GM18907 (cell line): ENCODE results near the gene ABCC4.

ENCODE experiments used
- ATAC-seq: cut with Tn5 transposase; IDR thresholded peaks from one replicate; pipeline ENCODE4 v1.9.1; 2021; ENCODE audit warnings: mild to moderate bottlenecking, moderate library complexity; ENCODE audit not compliant: unreplicated experiment

The ABCC4 gene, protein sequence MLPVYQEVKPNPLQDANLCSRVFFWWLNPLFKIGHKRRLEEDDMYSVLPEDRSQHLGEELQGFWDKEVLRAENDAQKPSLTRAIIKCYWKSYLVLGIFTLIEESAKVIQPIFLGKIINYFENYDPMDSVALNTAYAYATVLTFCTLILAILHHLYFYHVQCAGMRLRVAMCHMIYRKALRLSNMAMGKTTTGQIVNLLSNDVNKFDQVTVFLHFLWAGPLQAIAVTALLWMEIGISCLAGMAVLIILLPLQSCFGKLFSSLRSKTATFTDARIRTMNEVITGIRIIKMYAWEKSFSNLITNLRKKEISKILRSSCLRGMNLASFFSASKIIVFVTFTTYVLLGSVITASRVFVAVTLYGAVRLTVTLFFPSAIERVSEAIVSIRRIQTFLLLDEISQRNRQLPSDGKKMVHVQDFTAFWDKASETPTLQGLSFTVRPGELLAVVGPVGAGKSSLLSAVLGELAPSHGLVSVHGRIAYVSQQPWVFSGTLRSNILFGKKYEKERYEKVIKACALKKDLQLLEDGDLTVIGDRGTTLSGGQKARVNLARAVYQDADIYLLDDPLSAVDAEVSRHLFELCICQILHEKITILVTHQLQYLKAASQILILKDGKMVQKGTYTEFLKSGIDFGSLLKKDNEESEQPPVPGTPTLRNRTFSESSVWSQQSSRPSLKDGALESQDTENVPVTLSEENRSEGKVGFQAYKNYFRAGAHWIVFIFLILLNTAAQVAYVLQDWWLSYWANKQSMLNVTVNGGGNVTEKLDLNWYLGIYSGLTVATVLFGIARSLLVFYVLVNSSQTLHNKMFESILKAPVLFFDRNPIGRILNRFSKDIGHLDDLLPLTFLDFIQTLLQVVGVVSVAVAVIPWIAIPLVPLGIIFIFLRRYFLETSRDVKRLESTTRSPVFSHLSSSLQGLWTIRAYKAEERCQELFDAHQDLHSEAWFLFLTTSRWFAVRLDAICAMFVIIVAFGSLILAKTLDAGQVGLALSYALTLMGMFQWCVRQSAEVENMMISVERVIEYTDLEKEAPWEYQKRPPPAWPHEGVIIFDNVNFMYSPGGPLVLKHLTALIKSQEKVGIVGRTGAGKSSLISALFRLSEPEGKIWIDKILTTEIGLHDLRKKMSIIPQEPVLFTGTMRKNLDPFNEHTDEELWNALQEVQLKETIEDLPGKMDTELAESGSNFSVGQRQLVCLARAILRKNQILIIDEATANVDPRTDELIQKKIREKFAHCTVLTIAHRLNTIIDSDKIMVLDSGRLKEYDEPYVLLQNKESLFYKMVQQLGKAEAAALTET (N-terminal part only)

GRCh38 chr13:95301183-95301967 lies at the start of gene ABCC4:
Gene ABCC4, minus strand, starts transcription at chr13:95301451. Its CDS starts 137 bp downstream, at chr13:95301314.
- peak; percentile 86 for ATAC-seq

- no peak for ATAC-seq
These were observed 48.0 kb upstream of the ABCC4 start for GRCh38 chr13:95349267-95349666.

DNA sequence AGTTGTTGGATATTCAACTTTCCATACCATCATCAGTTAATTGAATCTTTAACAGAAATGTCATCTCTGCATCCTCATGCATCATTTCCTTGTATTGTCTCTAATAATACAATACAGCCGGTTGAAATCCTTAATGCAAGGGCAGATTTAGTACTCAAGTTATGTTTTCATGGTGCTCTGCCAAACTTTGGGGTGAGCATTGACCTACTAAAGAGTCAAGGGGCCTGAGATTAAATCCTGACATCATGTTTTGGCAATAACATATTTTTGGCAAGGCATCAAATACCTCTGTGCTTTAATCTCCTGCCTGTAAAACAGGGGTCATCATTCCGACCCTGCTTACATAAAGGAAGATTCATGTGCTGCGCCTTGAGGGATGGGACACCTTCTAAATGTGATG lies 42.7 kb upstream of the ABCC4 start:
- ATAC-seq, result no peak

DNA sequence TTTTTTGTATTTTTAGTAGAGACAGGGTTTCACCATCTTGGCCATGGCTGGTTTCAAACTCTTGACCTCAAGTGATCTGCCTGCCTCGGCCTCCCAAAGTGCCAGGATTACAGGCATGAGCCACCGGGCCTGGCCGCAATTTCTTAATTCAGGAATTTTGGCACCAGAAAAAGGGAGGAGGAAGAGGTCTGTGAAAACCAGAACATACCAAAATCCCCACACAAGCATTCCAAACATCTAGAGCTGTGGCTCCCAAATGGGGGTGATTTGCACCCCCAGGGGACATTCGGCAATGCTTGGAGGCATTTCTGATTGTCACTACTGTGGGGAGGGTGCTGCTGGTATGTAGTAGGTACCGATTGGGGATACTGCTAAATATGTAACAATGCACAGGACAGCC lies 40.2 kb upstream of the ABCC4 start:
- no peak for ATAC-seq

DNA sequence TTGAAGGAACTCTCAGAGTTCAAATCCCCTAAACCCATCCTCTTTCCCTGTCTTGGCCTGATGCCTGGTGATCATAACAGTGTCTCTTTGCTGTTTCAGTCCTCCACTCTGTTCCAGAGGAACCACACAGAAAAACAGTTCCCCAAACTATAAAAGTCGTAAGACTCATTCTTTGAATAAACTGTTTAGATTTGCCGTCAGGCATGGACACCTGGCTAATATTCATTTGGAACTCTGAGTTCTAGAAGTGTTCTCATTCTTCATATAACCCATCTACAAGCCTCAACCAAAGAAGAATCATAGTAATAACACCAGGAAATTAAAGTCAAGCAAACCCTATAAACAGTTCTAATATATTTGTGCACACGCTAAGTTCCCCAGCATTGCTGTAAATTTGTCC lies 37.7 kb upstream of the ABCC4 start:
- ATAC-seq, result no peak

- ATAC-seq, result no peak
These were observed 36.3 kb upstream of the ABCC4 start for GRCh38 chr13:95337597-95337996.

- no peak for ATAC-seq
These were observed 34.4 kb upstream of the ABCC4 start for GRCh38 chr13:95335667-95336066.

GRCh38 chr13:95328386-95328785 lies 27.1 kb upstream of the ABCC4 start:
- no peak for ATAC-seq

GRCh38 chr13:95327190-95327589 lies 25.9 kb upstream of the ABCC4 start:
- ATAC-seq, result no peak

DNA sequence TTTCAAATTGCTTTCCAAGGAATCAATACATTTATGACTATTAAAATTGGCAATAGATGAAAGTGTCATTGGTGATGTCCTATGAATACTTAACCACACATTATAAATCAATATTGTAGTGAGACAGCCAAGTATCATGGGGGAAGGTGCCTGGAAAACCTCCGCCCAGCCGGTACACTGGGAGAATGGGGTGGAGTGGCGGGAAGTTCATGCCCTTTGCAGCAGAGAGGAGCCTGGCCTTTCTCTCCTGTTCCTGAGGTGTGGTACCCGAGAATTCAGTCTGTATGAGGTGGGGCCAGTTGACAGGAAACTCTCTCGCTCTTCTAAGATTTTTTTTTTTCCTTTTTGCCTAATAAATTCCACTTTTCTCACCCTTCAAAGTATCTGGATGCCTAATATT lies 25.4 kb upstream of the ABCC4 start:
- no peak for ATAC-seq

- no peak for ATAC-seq
These were observed 24.2 kb upstream of the ABCC4 start for GRCh38 chr13:95325485-95325884.

DNA sequence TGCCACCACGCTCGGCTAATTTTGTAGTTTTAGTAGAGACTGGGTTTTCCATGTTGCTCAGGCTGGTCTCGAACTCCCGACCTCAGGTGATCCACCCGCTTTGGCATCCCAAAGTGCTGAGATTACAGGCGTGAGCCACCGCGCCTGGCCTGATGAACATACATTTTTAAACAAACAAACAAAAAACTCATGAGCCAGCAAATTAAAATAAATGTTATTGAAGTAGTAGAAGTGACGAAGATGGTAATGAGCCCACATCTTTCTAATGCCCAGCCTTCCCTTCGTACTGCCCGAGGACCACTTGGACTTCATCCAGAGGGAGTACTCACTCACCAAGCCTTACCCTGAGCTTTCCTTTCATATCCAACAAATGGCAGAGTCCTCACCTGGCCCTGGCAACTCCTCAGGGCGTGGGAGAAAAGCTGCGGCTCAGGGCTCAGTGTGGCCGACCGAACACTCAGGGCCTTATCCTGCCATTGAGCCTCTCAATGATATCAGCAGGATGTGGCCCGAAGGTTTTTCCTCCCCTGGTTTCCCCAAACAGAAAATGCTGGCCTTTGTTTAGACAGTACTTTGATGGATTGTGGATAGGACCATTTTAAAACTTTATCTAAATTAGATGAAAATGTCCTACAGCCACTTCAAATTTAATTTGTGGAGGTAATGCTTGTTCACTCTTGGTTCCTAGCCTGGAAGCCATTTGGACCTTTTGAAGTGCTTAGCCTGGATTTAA lies 22.8 kb upstream of the ABCC4 start:
- no peak for ATAC-seq

- ATAC-seq, result no peak
These were observed 18.5 kb upstream of the ABCC4 start for GRCh38 chr13:95319551-95320274.

- ATAC-seq, result no peak
These were observed 16.1 kb upstream of the ABCC4 start for GRCh38 chr13:95317039-95317989.

DNA sequence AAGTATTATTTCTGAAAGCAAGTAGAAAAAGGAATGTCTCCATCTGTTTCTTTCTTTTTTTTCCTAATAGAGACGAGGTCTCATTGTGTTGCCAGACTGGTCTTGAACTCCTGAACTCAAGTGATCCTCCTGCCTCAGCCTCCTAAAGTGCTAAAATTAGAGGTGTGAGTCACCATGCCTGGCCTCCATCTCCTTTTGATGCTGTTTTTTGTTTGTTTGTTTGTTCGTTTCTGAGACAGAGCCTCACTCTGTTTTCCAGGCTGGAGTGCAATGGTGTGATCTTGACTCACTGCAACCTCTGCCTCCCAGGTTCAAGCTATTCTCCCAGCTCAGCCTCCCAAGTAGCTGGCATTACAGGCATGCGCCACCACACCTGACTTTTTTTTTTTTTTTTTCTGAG lies 14.5 kb upstream of the ABCC4 start:
- ATAC-seq, result no peak

DNA sequence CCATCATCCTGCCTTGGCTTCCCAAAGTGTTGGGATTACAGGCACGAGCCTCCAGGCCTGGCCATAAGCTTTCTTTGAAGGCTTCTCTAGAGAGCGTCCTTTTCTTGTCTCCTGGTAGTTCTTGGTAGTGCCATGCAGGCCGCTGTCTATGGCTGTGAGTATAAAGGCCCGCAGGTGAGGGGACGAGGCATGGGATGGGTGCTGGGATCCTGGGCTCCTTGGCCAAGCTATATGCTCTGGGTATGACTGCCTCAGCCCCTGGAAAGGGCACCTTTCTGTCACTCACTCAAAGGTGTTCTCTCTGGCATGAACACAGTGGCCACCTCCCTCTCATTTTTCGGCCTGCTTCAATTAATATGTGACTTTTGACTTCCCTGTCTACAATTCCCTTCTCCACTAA lies 6.3 kb upstream of the ABCC4 start:
- no peak for ATAC-seq

- ATAC-seq, result no peak
These were observed 3.2 kb upstream of the ABCC4 start for GRCh38 chr13:95304453-95304852.

- no peak for ATAC-seq
These were observed 730 bp upstream of the ABCC4 start for GRCh38 chr13:95301968-95302393.
